AG09319 (cell line): ENCODE data around the gene WDR38.

Experiments
- DNase-seq: peaks from one replicate; pipeline ENCODE4 v3.0.0-alpha.2; 2010; ENCODE audit warnings: low read depth; ENCODE audit errors: extremely low read depth
- CTCF ChIP-seq: IDR thresholded peaks from 2 replicates; pipeline ENCODE4 v1.5.1; 2011; ENCODE audit warnings: low read depth, mild to moderate bottlenecking, inconsistent platforms, low read length, moderate library complexity

The WDR38 gene

GRCh38 chr9:124906966-124907365, 53.7 kb downstream of the WDR38 start:
- no peak for DNase-seq
- no peak for TF ChIP-seq CTCF
